EH (cell line): Measurements from ENCODE around the gene MACROD2.
"Not testable (repeated sequence)": the region's sequence is repeated elsewhere in the genome, so short reads cannot be mapped to it uniquely, and the experiment has no call there.

Experiments used
- DNase-seq: peaks from one replicate; pipeline ENCODE4 v3.0.0-alpha.2; 2015; ENCODE audit warnings: low read depth

The MACROD2 gene

GRCh38 chr20:14410869-14411555, 415.7 kb downstream of the MACROD2 start:
- peak; percentile 22 for DNase-seq

GRCh38 chr20:14412065-14412681, 416.9 kb downstream of the MACROD2 start:
- no peak for DNase-seq

GRCh38 chr20:14413835-14414234, 418.5 kb downstream of the MACROD2 start:
- DNase-seq = no peak

- DNase-seq = no peak
These were observed 419.2 kb downstream of the MACROD2 start for GRCh38 chr20:14414560-14414959.

- DNase-seq = no peak
These were observed 420.2 kb downstream of the MACROD2 start for GRCh38 chr20:14415467-14415866.

- DNase-seq = no peak
These were observed 423.1 kb downstream of the MACROD2 start for GRCh38 chr20:14418376-14418775.

GRCh38 chr20:14422892-14423291, 427.6 kb downstream of the MACROD2 start:
- DNase-seq = no peak

- DNase-seq = no peak
These were observed 436.3 kb downstream of the MACROD2 start for GRCh38 chr20:14431568-14431967.

GRCh38 chr20:14432085-14432484, 436.8 kb downstream of the MACROD2 start:
- DNase-seq = no peak

- no peak for DNase-seq
These were observed 437.3 kb downstream of the MACROD2 start for GRCh38 chr20:14432597-14432996.

GRCh38 chr20:14434384-14435136, 439.2 kb downstream of the MACROD2 start:
- peak; percentile 28 for DNase-seq

- peak; percentile 58 for DNase-seq
These were observed 445.9 kb downstream of the MACROD2 start for GRCh38 chr20:14441201-14441600.

- no peak for DNase-seq
These were observed 448.8 kb downstream of the MACROD2 start for GRCh38 chr20:14444106-14444505.

GRCh38 chr20:14445310-14445709, 450.0 kb downstream of the MACROD2 start:
- peak; percentile 70 for DNase-seq

GRCh38 chr20:14445902-14446301, 450.6 kb downstream of the MACROD2 start:
- DNase-seq = no peak

- DNase-seq = peak; percentile 13
These were observed 451.1 kb downstream of the MACROD2 start for GRCh38 chr20:14446446-14446845.

GRCh38 chr20:14449323-14449722, 454.0 kb downstream of the MACROD2 start:
- no peak for DNase-seq

- no peak for DNase-seq
These were observed 454.9 kb downstream of the MACROD2 start for GRCh38 chr20:14450256-14450655.

- DNase-seq = no peak
These were observed 456.1 kb downstream of the MACROD2 start for GRCh38 chr20:14451458-14451857.

- no peak for DNase-seq
These were observed 457.9 kb downstream of the MACROD2 start for GRCh38 chr20:14453259-14453658.

- peak; percentile 40 for DNase-seq
These were observed 459.0 kb downstream of the MACROD2 start for GRCh38 chr20:14454296-14454695.

GRCh38 chr20:14467104-14467827, 471.9 kb downstream of the MACROD2 start:
- DNase-seq = not testable (repeated sequence)
